ENCODE data around the gene ADAT3. TPM values are rescaled to one million over a fixed set of nuclear protein-coding genes. Genes with fewer than 3 reads are reported as not detected.

The ADAT3 gene
- polyA plus RNA-seq, 2 of the 4 experiments (the other 2 are of a cell fraction) = 0.66 to 5.6 TPM

DNA sequence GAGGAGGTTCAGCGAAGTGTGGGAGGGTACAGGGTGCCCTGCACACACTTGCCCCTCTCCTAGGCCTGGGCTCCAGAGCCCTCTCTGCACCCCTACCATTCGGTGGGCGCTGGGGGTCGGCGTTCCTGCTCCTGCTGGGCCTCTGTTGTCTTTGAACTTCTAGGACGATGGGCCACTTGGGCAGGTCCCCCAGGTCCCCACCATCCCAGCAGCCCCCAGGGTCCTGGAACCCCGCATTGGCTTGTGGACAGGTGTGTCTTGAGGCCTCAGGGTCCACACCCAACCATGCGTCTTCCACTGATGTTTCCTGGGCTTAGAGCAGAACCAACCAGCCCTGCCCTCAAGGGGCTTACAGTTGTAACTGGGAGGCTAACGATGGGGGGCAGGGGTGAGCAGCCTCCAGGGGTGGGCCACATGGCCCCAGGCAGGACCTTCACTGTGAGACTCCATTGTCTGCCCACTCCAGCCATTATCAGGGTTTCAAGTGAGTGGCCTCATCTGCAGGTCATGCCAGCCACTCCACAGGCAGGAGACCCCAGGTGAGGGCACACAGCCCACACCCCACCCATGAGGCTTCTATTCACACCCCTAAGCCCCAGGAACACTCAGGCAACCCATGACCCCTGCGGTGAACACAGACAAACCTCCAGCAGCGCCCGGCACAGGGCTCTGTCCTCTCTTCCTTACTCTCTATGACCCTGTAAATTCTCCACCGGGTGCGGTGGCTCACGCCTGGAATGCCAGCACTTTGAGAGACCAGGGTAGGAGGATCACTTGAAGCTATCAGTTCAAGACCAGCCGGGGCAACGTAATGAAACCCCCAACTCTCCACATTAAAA is 39.8 kb upstream of the ADAT3 start:
- POLR2A ChIA-PET = interaction anchor here (0.7 to 1.4 kb wide), 5 partner anchors 10 to 32 kb away, joined by 3 to 5 read pairs (median 3); no protein-coding TSS in a partner anchor
- Histone ChIP-seq H3K27ac (peak overlapping the region; percentile 99 to 100), H3K4me1 (peaks cover 14% of the 10 kb centered on the region), H3K9me3 (no peaks in the 10 kb centered on the region), H3K4me3 (peak overlapping the region; percentile 68), H3K4me2 (peak overlapping the region; percentile 78)
- CTCF ChIA-PET = interaction anchor here (0.8 to 2.5 kb wide), 7 partner anchors 10 to 64 kb away, joined by 3 to 10 read pairs (median 4); partner anchors contain the start of gene ABHD17A
- DNase-seq (ENCODE audit: low read depth in 1 of 2, low spot score in 1 of 2) = no peak
- no peak for ATAC-seq
- 80% methylated on average over 8 of the region's 17 CpGs for WGBS (ENCODE audit: missing lambda C conversion rate)
- TF ChIP-seq, protein P1, sequence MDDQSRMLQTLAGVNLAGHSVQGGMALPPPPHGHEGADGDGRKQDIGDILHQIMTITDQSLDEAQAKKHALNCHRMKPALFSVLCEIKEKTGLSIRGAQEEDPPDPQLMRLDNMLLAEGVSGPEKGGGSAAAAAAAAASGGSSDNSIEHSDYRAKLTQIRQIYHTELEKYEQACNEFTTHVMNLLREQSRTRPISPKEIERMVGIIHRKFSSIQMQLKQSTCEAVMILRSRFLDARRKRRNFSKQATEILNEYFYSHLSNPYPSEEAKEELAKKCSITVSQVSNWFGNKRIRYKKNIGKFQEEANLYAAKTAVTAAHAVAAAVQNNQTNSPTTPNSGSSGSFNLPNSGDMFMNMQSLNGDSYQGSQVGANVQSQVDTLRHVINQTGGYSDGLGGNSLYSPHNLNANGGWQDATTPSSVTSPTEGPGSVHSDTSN (IDR thresholded peaks at IDR 0.05) = no peak
- no peak for TF ChIP-seq POLR2AphosphoS2 (conservative IDR thresholded peaks at IDR 0.05; ENCODE audit: low read length)
- TF ChIP-seq, protein P2, sequence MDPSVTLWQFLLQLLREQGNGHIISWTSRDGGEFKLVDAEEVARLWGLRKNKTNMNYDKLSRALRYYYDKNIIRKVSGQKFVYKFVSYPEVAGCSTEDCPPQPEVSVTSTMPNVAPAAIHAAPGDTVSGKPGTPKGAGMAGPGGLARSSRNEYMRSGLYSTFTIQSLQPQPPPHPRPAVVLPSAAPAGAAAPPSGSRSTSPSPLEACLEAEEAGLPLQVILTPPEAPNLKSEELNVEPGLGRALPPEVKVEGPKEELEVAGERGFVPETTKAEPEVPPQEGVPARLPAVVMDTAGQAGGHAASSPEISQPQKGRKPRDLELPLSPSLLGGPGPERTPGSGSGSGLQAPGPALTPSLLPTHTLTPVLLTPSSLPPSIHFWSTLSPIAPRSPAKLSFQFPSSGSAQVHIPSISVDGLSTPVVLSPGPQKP (IDR thresholded peaks at IDR 0.05; ENCODE audit: low read depth, low read length) = no peak
- no peak for TF ChIP-seq ZNF302 (CRISPR knock-in tag; IDR thresholded peaks at IDR 0.05)
- no peak for TF ChIP-seq EP300 (IDR thresholded peaks at IDR 0.05)
- no peak for TF ChIP-seq FOSB (CRISPR knock-in tag; IDR thresholded peaks at IDR 0.05)
- no peak for TF ChIP-seq RAD21 (conservative IDR thresholded peaks at IDR 0.05 in 1 of 2, IDR thresholded peaks at IDR 0.05 in 1 of 2)
- TF ChIP-seq, protein P3, sequence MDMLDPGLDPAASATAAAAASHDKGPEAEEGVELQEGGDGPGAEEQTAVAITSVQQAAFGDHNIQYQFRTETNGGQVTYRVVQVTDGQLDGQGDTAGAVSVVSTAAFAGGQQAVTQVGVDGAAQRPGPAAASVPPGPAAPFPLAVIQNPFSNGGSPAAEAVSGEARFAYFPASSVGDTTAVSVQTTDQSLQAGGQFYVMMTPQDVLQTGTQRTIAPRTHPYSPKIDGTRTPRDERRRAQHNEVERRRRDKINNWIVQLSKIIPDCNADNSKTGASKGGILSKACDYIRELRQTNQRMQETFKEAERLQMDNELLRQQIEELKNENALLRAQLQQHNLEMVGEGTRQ (IDR thresholded peaks at IDR 0.05) = no peak
- TF ChIP-seq CBX8 (IDR thresholded peaks at IDR 0.05) = no peak
- TF ChIP-seq GATA3 (IDR thresholded peaks at IDR 0.05; ENCODE audit: borderline replicate concordance) = no peak
- TF ChIP-seq, protein P4, sequence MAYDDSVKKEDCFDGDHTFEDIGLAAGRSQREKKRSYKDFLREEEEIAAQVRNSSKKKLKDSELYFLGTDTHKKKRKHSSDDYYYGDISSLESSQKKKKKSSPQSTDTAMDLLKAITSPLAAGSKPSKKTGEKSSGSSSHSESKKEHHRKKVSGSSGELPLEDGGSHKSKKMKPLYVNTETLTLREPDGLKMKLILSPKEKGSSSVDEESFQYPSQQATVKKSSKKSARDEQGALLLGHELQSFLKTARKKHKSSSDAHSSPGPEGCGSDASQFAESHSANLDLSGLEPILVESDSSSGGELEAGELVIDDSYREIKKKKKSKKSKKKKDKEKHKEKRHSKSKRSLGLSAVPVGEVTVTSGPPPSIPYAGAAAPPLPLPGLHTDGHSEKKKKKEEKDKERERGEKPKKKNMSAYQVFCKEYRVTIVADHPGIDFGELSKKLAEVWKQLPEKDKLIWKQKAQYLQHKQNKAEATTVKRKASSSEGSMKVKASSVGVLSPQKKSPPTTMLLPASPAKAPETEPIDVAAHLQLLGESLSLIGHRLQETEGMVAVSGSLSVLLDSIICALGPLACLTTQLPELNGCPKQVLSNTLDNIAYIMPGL (CRISPR knock-in tag; IDR thresholded peaks at IDR 0.05; ENCODE audit: borderline replicate concordance) = no peak
- TF ChIP-seq, protein P5, sequence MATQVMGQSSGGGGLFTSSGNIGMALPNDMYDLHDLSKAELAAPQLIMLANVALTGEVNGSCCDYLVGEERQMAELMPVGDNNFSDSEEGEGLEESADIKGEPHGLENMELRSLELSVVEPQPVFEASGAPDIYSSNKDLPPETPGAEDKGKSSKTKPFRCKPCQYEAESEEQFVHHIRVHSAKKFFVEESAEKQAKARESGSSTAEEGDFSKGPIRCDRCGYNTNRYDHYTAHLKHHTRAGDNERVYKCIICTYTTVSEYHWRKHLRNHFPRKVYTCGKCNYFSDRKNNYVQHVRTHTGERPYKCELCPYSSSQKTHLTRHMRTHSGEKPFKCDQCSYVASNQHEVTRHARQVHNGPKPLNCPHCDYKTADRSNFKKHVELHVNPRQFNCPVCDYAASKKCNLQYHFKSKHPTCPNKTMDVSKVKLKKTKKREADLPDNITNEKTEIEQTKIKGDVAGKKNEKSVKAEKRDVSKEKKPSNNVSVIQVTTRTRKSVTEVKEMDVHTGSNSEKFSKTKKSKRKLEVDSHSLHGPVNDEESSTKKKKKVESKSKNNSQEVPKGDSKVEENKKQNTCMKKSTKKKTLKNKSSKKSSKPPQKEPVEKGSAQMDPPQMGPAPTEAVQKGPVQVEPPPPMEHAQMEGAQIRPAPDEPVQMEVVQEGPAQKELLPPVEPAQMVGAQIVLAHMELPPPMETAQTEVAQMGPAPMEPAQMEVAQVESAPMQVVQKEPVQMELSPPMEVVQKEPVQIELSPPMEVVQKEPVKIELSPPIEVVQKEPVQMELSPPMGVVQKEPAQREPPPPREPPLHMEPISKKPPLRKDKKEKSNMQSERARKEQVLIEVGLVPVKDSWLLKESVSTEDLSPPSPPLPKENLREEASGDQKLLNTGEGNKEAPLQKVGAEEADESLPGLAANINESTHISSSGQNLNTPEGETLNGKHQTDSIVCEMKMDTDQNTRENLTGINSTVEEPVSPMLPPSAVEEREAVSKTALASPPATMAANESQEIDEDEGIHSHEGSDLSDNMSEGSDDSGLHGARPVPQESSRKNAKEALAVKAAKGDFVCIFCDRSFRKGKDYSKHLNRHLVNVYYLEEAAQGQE (IDR thresholded peaks at IDR 0.05) = no peak
- TF ChIP-seq, protein P6, sequence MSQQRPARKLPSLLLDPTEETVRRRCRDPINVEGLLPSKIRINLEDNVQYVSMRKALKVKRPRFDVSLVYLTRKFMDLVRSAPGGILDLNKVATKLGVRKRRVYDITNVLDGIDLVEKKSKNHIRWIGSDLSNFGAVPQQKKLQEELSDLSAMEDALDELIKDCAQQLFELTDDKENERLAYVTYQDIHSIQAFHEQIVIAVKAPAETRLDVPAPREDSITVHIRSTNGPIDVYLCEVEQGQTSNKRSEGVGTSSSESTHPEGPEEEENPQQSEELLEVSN (IDR thresholded peaks at IDR 0.05; ENCODE audit: borderline replicate concordance, low read depth) = no peak
- TF ChIP-seq ZFP36 (IDR thresholded peaks at IDR 0.05; ENCODE audit: borderline replicate concordance, partially characterized antibody) = no peak
- TF ChIP-seq, protein P7, sequence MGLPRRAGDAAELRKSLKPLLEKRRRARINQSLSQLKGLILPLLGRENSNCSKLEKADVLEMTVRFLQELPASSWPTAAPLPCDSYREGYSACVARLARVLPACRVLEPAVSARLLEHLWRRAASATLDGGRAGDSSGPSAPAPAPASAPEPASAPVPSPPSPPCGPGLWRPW (IDR thresholded peaks at IDR 0.05) = no peak
- FAIRE-seq = no peak
